ENCODE results near the gene IFNG-AS1. TPM values are rescaled to one million over a fixed set of nuclear protein-coding genes. Genes with fewer than 3 reads are reported as not detected.

IFNG-AS1 gene
- total RNA-seq, 2 experiments from 2014 or later, result 0.55 to 1.1 TPM

- DNase-seq (no peak), ATAC-seq (ENCODE audit: poor library complexity) (no peak)
- TF ChIP-seq, protein P1, sequence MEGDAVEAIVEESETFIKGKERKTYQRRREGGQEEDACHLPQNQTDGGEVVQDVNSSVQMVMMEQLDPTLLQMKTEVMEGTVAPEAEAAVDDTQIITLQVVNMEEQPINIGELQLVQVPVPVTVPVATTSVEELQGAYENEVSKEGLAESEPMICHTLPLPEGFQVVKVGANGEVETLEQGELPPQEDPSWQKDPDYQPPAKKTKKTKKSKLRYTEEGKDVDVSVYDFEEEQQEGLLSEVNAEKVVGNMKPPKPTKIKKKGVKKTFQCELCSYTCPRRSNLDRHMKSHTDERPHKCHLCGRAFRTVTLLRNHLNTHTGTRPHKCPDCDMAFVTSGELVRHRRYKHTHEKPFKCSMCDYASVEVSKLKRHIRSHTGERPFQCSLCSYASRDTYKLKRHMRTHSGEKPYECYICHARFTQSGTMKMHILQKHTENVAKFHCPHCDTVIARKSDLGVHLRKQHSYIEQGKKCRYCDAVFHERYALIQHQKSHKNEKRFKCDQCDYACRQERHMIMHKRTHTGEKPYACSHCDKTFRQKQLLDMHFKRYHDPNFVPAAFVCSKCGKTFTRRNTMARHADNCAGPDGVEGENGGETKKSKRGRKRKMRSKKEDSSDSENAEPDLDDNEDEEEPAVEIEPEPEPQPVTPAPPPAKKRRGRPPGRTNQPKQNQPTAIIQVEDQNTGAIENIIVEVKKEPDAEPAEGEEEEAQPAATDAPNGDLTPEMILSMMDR (IDR thresholded peaks at IDR 0.05), result no peak
- ChIA-PET CTCF (no interaction called here), POLR2A (interaction anchor here (1.3 kb wide), 1 partner anchor 13 kb away, joined by 3 read pairs; no protein-coding TSS in a partner anchor)
- Histone ChIP-seq H3K4me1 (ENCODE audit: insufficient read depth, low read length) (peaks cover 16% of the 10 kb centered on the region), H3K36me3 (ENCODE audit: insufficient read depth, low read length) (no peaks in the 10 kb centered on the region), H3K27ac (ENCODE audit: low read depth in 1 of 2, low read length in 2 of 2) (no peak overlapping the region), H3K9me3 (ENCODE audit: control insufficient read depth in 1 of 2, insufficient read depth in 1 of 2, low read length in 2 of 2) (no peaks in the 10 kb centered on the region), H3K4me3 (ENCODE audit: low read length) (no peak overlapping the region), H3K27me3 (ENCODE audit: control insufficient read depth in 1 of 2, insufficient read depth in 2 of 2, low read length in 2 of 2) (no peaks in the 10 kb centered on the region)
- H3K9me3 Mint-ChIP-seq, result no peaks in the 10 kb centered on the region
- H3K27ac Mint-ChIP-seq, result no peak overlapping the region
- H3K36me3 Mint-ChIP-seq (ENCODE audit: low read depth), result no peaks in the 10 kb centered on the region
- H3K4me3 Mint-ChIP-seq, result no peak overlapping the region
- no peaks in the 10 kb centered on the region for H3K4me1 Mint-ChIP-seq (ENCODE audit: low read depth)
- intact Hi-C loops (cut with DNase I, micrococcal nuclease), result no loop called here
- H3K27me3 Mint-ChIP-seq, result no peaks in the 10 kb centered on the region
These were observed 23.9 kb downstream of the IFNG-AS1 start for GRCh38 chr12:68013181-68013580.

GRCh38 chr12:68016136-68016535, 26.9 kb downstream of the IFNG-AS1 start:
- H3K4me3 Mint-ChIP-seq, result no peak overlapping the region
- ChIA-PET CTCF (no interaction called here), POLR2A (no interaction called here)
- Histone ChIP-seq H3K4me3 (ENCODE audit: low read length) (no peak overlapping the region), H3K4me1 (ENCODE audit: insufficient read depth, low read length) (peaks cover 12% of the 10 kb centered on the region), H3K27ac (ENCODE audit: low read depth in 1 of 2, low read length in 2 of 2) (no peak overlapping the region), H3K9me3 (ENCODE audit: control insufficient read depth in 1 of 2, insufficient read depth in 1 of 2, low read length in 2 of 2) (no peaks in the 10 kb centered on the region), H3K27me3 (ENCODE audit: control insufficient read depth in 1 of 2, insufficient read depth in 2 of 2, low read length in 2 of 2) (no peaks in the 10 kb centered on the region), H3K36me3 (ENCODE audit: insufficient read depth, low read length) (peaks cover 5% of the 10 kb centered on the region)
- ATAC-seq (ENCODE audit: poor library complexity) (no peak), DNase-seq (no peak)
- intact Hi-C loops (cut with DNase I, micrococcal nuclease), result no loop called here
- H3K27me3 Mint-ChIP-seq, result no peaks in the 10 kb centered on the region
- no peaks in the 10 kb centered on the region for H3K36me3 Mint-ChIP-seq (ENCODE audit: low read depth)
- TF ChIP-seq, protein P1 (IDR thresholded peaks at IDR 0.05), result no peak
- H3K27ac Mint-ChIP-seq, result no peak overlapping the region
- no peaks in the 10 kb centered on the region for H3K4me1 Mint-ChIP-seq (ENCODE audit: low read depth)
- no peaks in the 10 kb centered on the region for H3K9me3 Mint-ChIP-seq

GRCh38 chr12:68018315-68018714, 29.1 kb downstream of the IFNG-AS1 start:
- DNase-seq (no peak), ATAC-seq (ENCODE audit: poor library complexity) (no peak)
- Histone ChIP-seq H3K9me3 (ENCODE audit: control insufficient read depth in 1 of 2, insufficient read depth in 1 of 2, low read length in 2 of 2) (no peaks in the 10 kb centered on the region), H3K27ac (ENCODE audit: low read depth in 1 of 2, low read length in 2 of 2) (no peak overlapping the region), H3K4me1 (ENCODE audit: insufficient read depth, low read length) (no peaks in the 10 kb centered on the region), H3K36me3 (ENCODE audit: insufficient read depth, low read length) (peaks cover 5% of the 10 kb centered on the region), H3K4me3 (ENCODE audit: low read length) (no peak overlapping the region), H3K27me3 (ENCODE audit: control insufficient read depth in 1 of 2, insufficient read depth in 2 of 2, low read length in 2 of 2) (no peaks in the 10 kb centered on the region)
- Mint-ChIP-seq H3K9me3 (no peaks in the 10 kb centered on the region), H3K27me3 (no peaks in the 10 kb centered on the region), H3K4me1 (ENCODE audit: low read depth) (no peaks in the 10 kb centered on the region), H3K36me3 (ENCODE audit: low read depth) (no peaks in the 10 kb centered on the region), H3K27ac (no peak overlapping the region), H3K4me3 (no peak overlapping the region)
- intact Hi-C loops (cut with DNase I, micrococcal nuclease), result no loop called here
- ChIA-PET CTCF (no interaction called here), POLR2A (no interaction called here)
- TF ChIP-seq, protein P1 (IDR thresholded peaks at IDR 0.05), result no peak
